HG03175 (cell line): ENCODE data around the gene MAML1.
"Not testable (repeated sequence)": the region's sequence is repeated elsewhere in the genome, so short reads cannot be mapped to it uniquely, and the experiment has no call there.

Source experiments
- ATAC-seq: cut with Tn5 transposase; IDR thresholded peaks from one replicate; pipeline ENCODE4 v1.9.1; 2021; ENCODE audit warnings: mild to moderate bottlenecking, moderate library complexity; ENCODE audit not compliant: unreplicated experiment

MAML1 gene

GRCh38 chr5:179732412-179732917, at the start of gene MAML1:
TSS of gene MAML1 (plus strand) at chr5:179732822. CDS start at chr5:179733113, 291 bp downstream.
- peak; percentile 97 for ATAC-seq

GRCh38 chr5:179689212-179689611, 43.4 kb upstream of the MAML1 start:
- ATAC-seq = not testable (repeated sequence)

- ATAC-seq = no peak
Observed at GRCh38 chr5:179694561-179694960, 38.1 kb upstream of the MAML1 start.

GRCh38 chr5:179696603-179697002, 36.0 kb upstream of the MAML1 start:
- no peak for ATAC-seq

- ATAC-seq = no peak
Observed at GRCh38 chr5:179697108-179697507, 35.5 kb upstream of the MAML1 start.

GRCh38 chr5:179697543-179697942, 35.1 kb upstream of the MAML1 start:
- ATAC-seq = not testable (repeated sequence)

- ATAC-seq = peak; percentile 88
Observed at GRCh38 chr5:179697993-179698934, 34.4 kb upstream of the MAML1 start.

GRCh38 chr5:179698935-179699615, 33.5 kb upstream of the MAML1 start, which contains the start of gene CANX:
TSS of gene CANX (plus strand) at chr5:179698967. CDS start at chr5:179705682, 6,715 bp downstream.
- ATAC-seq = no peak

- ATAC-seq = no peak
Observed at GRCh38 chr5:179699616-179700237, 32.9 kb upstream of the MAML1 start.

- ATAC-seq = no peak
Observed at GRCh38 chr5:179700401-179700918, 32.2 kb upstream of the MAML1 start.

- ATAC-seq = no peak
Observed at GRCh38 chr5:179716286-179716685, 16.3 kb upstream of the MAML1 start.

- ATAC-seq = no peak
Observed at GRCh38 chr5:179720222-179720621, 12.4 kb upstream of the MAML1 start.

- no peak for ATAC-seq
Observed at GRCh38 chr5:179724163-179724562, 8.5 kb upstream of the MAML1 start.

- ATAC-seq = no peak
Observed at GRCh38 chr5:179727106-179727505, 5.5 kb upstream of the MAML1 start.

GRCh38 chr5:179729303-179729702, 3.3 kb upstream of the MAML1 start:
- no peak for ATAC-seq

GRCh38 chr5:179729727-179730126, 2.9 kb upstream of the MAML1 start:
- no peak for ATAC-seq

GRCh38 chr5:179730356-179730755, 2.3 kb upstream of the MAML1 start:
- no peak for ATAC-seq

- no peak for ATAC-seq
Observed at GRCh38 chr5:179730852-179731251, 1.8 kb upstream of the MAML1 start.

- peak; percentile 6 for ATAC-seq
Observed at GRCh38 chr5:179731791-179732411, 721 bp upstream of the MAML1 start.
